AG09309 (cell line): ENCODE measurements around the gene MRPS11.
A peak's percentile ranks its signal among the peaks of the same experiment; 100 is the strongest.

ENCODE experiments used
- DNase-seq: peaks from one replicate; pipeline ENCODE4 v3.0.0-alpha.2; 2010; ENCODE audit warnings: low read depth
- H3K4me3 ChIP-seq: 2 replicates; pipeline ENCODE4 v1.5.1; 2011; ENCODE audit warnings: mild to moderate bottlenecking, low read depth, low read length, moderate library complexity; ENCODE audit not compliant: control insufficient read depth
- TF ChIP-seq, protein P1 (sequence below): IDR thresholded peaks from 2 replicates; pipeline ENCODE4 v1.5.1; 2011; ENCODE audit warnings: mild to moderate bottlenecking, low read depth, low read length, inconsistent platforms; ENCODE audit not compliant: insufficient read depth, control insufficient read depth; ENCODE audit errors: missing control alignments

The MRPS11 gene

DNA sequence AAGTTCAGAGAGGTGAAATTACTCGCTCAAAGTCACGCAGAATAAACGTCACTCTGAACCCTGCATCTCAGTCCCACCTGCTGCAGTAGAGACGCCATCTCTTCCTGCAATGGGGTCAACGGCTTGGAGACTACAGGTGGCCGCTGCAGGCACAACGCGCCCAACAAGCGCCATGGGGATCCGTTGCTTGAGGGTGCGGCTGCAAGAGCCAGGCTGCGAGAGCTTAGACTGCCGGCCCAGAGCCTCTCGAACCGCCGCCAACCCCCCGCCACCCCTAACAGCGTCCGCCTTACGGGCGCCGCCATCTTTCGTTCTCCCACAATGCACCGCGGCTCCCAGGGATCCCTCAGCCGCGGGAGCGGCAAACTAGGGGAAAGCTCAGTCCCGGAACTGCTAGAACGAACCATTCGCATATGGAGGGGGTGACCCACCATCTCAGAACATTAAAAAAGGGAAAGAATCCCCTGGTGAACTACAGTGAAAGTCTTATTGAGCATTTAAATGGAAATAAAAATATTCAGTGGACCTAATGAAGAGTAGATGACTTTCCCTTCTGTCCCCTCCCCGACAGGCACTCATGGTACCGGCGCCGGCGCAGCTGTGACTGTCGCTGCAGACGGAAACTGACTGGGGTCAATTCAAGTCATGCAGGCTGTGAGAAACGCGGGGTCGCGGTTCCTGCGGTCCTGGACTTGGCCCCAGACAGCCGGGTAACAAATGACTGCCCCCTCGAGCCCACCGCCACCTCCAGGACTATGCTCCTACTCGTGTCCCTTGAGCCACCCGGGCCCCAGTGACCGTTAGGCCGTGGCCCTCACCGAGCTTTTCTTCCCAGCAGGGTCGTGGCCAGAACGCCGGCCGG lies at the start of gene MRPS11, which contains the start of gene MRPL46:
TSS of gene MRPS11 (plus strand) at position 636 of the 862 bp plus-strand sequence. CDS start at position 646, 10 bp downstream.
TSS of gene MRPL46 (minus strand) at position 316 of the 862 bp plus-strand sequence. CDS start at position 305, 11 bp downstream.
- peak within 1 kb of the TSS; percentile 98 for H3K4me3 ChIP-seq
- TF ChIP-seq, protein P1, sequence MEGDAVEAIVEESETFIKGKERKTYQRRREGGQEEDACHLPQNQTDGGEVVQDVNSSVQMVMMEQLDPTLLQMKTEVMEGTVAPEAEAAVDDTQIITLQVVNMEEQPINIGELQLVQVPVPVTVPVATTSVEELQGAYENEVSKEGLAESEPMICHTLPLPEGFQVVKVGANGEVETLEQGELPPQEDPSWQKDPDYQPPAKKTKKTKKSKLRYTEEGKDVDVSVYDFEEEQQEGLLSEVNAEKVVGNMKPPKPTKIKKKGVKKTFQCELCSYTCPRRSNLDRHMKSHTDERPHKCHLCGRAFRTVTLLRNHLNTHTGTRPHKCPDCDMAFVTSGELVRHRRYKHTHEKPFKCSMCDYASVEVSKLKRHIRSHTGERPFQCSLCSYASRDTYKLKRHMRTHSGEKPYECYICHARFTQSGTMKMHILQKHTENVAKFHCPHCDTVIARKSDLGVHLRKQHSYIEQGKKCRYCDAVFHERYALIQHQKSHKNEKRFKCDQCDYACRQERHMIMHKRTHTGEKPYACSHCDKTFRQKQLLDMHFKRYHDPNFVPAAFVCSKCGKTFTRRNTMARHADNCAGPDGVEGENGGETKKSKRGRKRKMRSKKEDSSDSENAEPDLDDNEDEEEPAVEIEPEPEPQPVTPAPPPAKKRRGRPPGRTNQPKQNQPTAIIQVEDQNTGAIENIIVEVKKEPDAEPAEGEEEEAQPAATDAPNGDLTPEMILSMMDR = no peak
- DNase-seq = peak; percentile 34

DNA sequence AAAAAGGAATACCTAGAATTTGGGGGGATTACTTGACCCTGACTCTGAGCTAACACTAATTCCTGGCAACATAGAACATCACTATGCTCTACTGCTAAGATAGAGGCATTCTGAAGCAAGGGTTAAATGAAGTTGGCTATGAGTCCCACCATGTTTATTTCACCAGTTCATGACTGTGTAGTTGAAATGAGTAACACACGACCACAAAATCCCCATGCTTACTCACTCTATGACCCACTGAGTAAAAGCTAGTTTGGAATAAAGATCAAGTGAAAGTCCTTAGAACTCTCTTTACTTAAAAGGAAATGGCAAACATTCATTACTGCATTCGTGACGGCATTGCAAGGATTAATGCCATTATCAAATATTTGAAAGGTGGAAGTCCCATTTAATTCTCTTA lies 47.7 kb upstream of the MRPS11 start:
- no peak for DNase-seq
- H3K4me3 ChIP-seq = no peak overlapping the region
- TF ChIP-seq, protein P1 = no peak

DNA sequence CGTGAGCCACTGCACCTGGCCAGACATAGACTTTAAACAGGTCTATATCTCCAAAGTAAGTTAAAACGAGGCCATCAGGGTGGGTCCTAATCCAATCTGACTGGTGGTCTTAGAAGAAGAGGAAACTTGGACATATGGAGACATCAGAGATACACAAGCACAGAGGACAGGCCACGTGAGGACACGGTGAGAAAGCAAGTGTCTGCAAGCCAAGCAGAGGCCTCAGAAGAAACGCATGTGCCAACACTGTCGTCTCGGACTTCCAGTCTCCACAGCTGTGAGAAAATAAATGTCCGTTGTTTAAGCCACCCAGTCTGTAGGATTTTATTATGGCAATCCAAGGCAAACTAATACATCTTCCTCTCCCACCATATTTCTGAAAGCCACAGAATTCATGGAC lies 44.2 kb upstream of the MRPS11 start:
- TF ChIP-seq, protein P1 = no peak
- no peak for DNase-seq
- H3K4me3 ChIP-seq = no peak overlapping the region

DNA sequence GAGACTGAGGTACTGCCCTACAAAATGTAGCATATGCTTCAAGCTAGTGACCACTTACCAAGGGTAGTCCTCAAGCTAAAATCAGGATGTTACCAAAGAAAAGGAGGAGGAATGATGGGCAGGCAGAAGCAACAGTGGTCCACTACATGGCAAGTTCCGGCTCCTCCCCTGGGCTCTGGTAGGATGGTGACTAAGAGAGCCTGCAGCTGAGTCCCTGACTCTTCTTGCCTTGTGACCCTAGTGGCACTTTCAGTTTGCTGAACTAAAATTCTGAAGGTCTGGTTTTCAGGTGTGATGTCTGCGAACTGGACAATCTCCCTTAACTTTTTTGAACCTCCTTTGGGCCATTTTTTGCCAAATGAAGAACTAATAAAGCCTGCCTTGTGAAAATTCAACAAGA lies 41.2 kb upstream of the MRPS11 start:
- no peak for DNase-seq
- TF ChIP-seq, protein P1 = no peak
- H3K4me3 ChIP-seq = no peak overlapping the region

DNA sequence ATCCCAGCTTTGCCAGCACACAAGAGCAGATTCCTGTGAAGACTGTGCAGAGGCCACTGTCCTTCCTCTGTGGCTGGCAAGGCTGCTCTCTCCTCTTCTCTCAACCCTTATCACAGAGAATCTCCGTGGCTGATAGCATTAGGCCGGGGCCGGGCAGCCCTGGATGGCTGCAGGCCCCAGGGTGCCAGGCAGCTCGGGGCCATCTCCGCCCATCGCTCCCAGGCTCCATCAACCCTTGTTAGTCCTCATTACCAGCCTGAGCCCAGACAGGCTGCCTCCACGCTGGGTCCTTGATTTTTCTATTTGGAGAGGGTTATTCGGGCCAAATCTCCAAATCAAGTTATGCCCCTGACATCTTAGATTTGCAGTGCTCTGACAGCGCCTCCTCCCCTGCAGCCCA lies 39.5 kb upstream of the MRPS11 start:
- TF ChIP-seq, protein P1 = no peak
- no peak for DNase-seq
- H3K4me3 ChIP-seq = no peak overlapping the region

DNA sequence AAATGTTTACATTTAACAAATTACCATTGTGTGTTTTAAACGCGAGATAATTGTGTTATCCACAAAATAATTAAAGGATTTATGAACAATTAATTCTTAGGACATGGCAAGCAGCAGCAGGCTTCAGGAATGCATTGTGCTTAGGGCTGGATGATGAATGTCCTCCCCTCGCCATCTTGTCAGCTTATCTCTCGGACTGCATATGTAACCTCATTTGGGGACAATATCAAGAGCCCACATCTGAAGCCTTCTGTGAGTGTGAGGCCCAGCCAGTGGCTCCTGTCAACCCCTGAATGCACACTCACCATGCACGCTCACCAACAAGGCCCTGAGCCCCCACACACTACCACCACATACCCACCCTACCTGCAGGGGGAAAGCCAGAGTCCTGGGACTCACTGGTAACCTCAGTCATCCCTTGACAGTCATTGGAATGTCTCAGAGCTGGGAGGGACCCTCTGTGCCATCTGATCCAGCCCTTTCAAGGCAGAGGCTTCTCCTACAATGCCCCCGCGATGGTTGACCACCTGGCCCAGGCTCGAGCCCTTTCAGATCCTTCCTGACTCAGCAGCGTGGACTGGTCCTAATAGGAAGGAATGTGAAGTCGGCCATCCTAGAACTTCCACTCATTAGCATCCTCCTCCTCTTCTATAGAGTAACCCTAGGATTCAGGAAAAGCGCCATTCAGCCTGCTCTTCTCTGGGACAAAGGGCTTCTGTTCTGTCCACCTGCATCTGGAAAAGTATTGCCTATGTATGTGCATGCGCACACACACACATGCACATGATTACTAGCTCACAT lies 38.5 kb upstream of the MRPS11 start:
- DNase-seq = no peak

More for the DNA sequence above, 38.5 kb upstream of the MRPS11 start:
- TF ChIP-seq, protein P1 = no peak
- no peak overlapping the region for H3K4me3 ChIP-seq
